Lower leg skin (tissue), 4 donors: Measurements from ENCODE around the gene LILRB5. TPM values are rescaled to one million over a fixed set of nuclear protein-coding genes. Genes with fewer than 3 reads are reported as not detected.
"Not testable (repeated sequence)": the region's sequence is repeated elsewhere in the genome, so short reads cannot be mapped to it uniquely, and the experiment has no call there.

Experiments
- DNase-seq, 2 donors: peaks; one replicate each; pipeline ENCODE4 v3.0.0-alpha.2; 2019; ENCODE audit warnings: low spot score in 2 of 2
- H3K4me3 ChIP-seq: fragments of 200-600 bp; sonication (generic); 2 replicates; pipeline ENCODE4 v1.5.1; 2017; ENCODE audit warnings: mild to moderate bottlenecking, low read depth; ENCODE audit not compliant: poor library complexity, severe bottlenecking
- CTCF ChIP-seq, 3 donors: fragments of 450-650 bp; IDR thresholded peaks; one replicate each; pipeline ENCODE4 v1.5.1; 2016; ENCODE audit warnings: antibody characterized with exemption in 3 of 3, mild to moderate bottlenecking in 3 of 3, moderate library complexity in 2 of 3
- POLR2A ChIP-seq, 2 donors: fragments of 450-650 bp; IDR thresholded peaks; one replicate each; pipeline ENCODE4 v1.6.1; 2016 to 2017; ENCODE audit warnings: antibody characterized with exemption in 2 of 2, mild to moderate bottlenecking in 1 of 2, moderate library complexity in 1 of 2
- WGBS, 2 donors: methylation state at CpG; one replicate each; pipeline ENCODE4 v1.1.5; 2018; 5-methylcytosine and 5-hydroxymethylcytosine counted together
- intact Hi-C: fragments of 100-400 bp; cut with DNase I; formaldehyde crosslinking; loops from one replicate; pipeline ENCODE4 v1.15.0; 2023; ENCODE audit warnings: low total_unique reads
- total RNA-seq, 4 donors: library from RNA; depleted of rRNA; stranded (reverse); fragments of >200 nt; gene quantifications; one replicate each; pipeline ENCODE4 v1.1.0, GENCODE V29; 2016

Gene LILRB5
- total RNA-seq, 4 donors from 2014 or later = 2.5 to 4.9 (median 4.1) TPM

GRCh38 chr19:54275951-54276350 lies 18.9 kb upstream of the LILRB5 start:
- TF ChIP-seq CTCF (IDR thresholded peaks at IDR 0.05) (no peak), POLR2A (IDR thresholded peaks at IDR 0.05) (no peak)
- peak in 1 of 2 donors; percentile 49 for DNase-seq
- intact Hi-C loops = no loop called here
- no peak overlapping the region for H3K4me3 ChIP-seq
- 50 to 52% methylated on average over 6 to 9 of the region's 9 CpGs for WGBS, 2 donors

- WGBS, 2 donors = 65 to 69% methylated on average over 5 to 9 of the region's 9 CpGs
- H3K4me3 ChIP-seq, intact Hi-C loops, DNase-seq: not testable (repeated sequence)
These were observed 17.4 kb upstream of the LILRB5 start for GRCh38 chr19:54274516-54274915.

- TF ChIP-seq POLR2A (IDR thresholded peaks at IDR 0.05) = no peak
- WGBS, 2 donors = 33 to 51% methylated on average over 3 of the region's 3 CpGs
- no peak for DNase-seq
- intact Hi-C loops = no loop called here
- no peak overlapping the region for H3K4me3 ChIP-seq
These were observed 16.7 kb upstream of the LILRB5 start for GRCh38 chr19:54273821-54274220.

GRCh38 chr19:54272181-54272580 lies 15.1 kb upstream of the LILRB5 start:
- DNase-seq = peak in 1 of 2 donors; percentile 58
- intact Hi-C loops, H3K4me3 ChIP-seq: not testable (repeated sequence)
- WGBS, 2 donors = 46 to 50% methylated on average over 5 of the region's 5 CpGs

- WGBS, 2 donors = 59 to 67% methylated on average over 4 of the region's 4 CpGs
- intact Hi-C loops, H3K4me3 ChIP-seq: not testable (repeated sequence)
- DNase-seq = peak in 1 of 2 donors; percentile 78
These were observed 14.5 kb upstream of the LILRB5 start for GRCh38 chr19:54271587-54271986.

DNA sequence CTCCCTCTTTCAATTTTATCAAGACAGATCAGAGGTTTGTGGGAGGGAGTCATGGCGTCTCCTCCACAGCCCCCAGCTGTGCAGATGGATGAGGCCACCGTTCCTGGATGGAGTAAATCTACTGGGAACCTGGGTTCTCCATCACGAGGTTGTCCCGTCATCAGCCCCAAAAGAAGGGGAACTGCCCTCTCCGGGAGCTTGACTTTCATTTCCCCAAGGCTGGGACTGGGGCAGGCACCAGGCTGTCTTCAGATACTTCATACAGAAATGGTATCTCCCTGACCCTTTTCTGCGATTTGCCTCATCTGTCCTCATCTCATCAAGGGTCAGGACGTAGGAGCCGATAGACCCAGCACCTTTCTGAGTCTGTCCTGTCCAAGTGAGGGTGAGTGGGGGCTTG lies 14.0 kb upstream of the LILRB5 start:
- TF ChIP-seq POLR2A (IDR thresholded peaks at IDR 0.05) = no peak
- no peak for TF ChIP-seq CTCF (IDR thresholded peaks at IDR 0.05)
- whole genome bisulfite sequencing, 2 donors = 72 to 74% methylated on average over 8 of the region's 8 CpGs
- intact Hi-C loops = no loop called here
- DNase-seq = peak; percentile 36 to 85
- no peak overlapping the region for H3K4me3 ChIP-seq

GRCh38 chr19:54268936-54269335 lies 11.9 kb upstream of the LILRB5 start:
- no peak overlapping the region for H3K4me3 ChIP-seq
- TF ChIP-seq POLR2A (IDR thresholded peaks at IDR 0.05) (no peak), CTCF (IDR thresholded peaks at IDR 0.05) (no peak)
- DNase-seq = no peak
- intact Hi-C loops = no loop called here
- 53 to 65% methylated on average over 2 of the region's 2 CpGs for WGBS, 2 donors

DNA sequence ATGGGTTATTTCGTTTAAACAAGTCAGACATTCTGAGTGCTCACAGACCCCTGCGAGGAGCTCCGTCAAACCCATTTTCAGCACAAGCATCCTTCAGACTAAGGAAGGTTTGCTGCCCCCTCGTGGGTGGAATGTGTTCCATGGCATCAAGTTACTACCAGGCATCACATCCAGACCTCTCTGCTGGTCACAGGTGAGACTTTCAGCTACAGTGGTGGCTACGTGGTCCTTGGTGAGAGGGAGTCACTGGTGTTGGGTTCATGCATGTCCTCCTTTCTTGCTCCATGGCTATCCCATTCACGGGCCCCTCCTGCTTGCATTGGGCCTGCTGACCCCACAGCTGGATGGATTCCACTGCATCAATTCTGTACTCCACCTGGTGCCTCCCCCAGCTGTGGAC lies 9.1 kb upstream of the LILRB5 start:
- no peak for TF ChIP-seq POLR2A (IDR thresholded peaks at IDR 0.05)
- no peak for TF ChIP-seq CTCF (IDR thresholded peaks at IDR 0.05)
- peak; percentile 50 to 89 for DNase-seq
- intact Hi-C loops = no loop called here
- WGBS, 2 donors = 3 to 5% methylated on average over 6 of the region's 6 CpGs
- H3K4me3 ChIP-seq = no peak overlapping the region
